Measurements from ENCODE around the gene GCSAML.

GCSAML gene

GRCh38 chr1:247536340-247536739 lies 12.6 kb upstream of the GCSAML start, which contains the start of gene OR2C3:
Gene OR2C3, minus strand, starts transcription at chr1:247536440. Its CDS starts 3,929 bp downstream, at chr1:247532511.
- no peak within 1 kb of the TSS for H2AFZ ChIP-seq (ENCODE audit: low read length, unreplicated experiment)
- H3K27ac ChIP-seq (ENCODE audit: low read depth, low read length), result no peak within 1 kb of the TSS
- H3K36me3 ChIP-seq (ENCODE audit: insufficient read depth, low read length), result no peaks in the 10 kb centered on the region
- no peaks in the 10 kb centered on the region for H3K79me2 ChIP-seq (ENCODE audit: control insufficient read depth, insufficient read depth, low read length, unreplicated experiment)
- H3K4me1 ChIP-seq (ENCODE audit: control insufficient read depth, insufficient read depth, low read length, unreplicated experiment), result no peaks in the 10 kb centered on the region
- no peak within 1 kb of the TSS for H3K4me3 ChIP-seq (ENCODE audit: low read depth, low read length)
- no peaks in the 10 kb centered on the region for H3K27me3 ChIP-seq (ENCODE audit: insufficient read depth, low read length)

GRCh38 chr1:247538561-247538960 lies 10.4 kb upstream of the GCSAML start:
- H3K27me3 ChIP-seq (ENCODE audit: insufficient read depth, low read length), result no peaks in the 10 kb centered on the region
- H3K27ac ChIP-seq (ENCODE audit: low read depth, low read length), result no peak overlapping the region
- H3K36me3 ChIP-seq (ENCODE audit: insufficient read depth, low read length), result no peaks in the 10 kb centered on the region
- no peak overlapping the region for H3K4me3 ChIP-seq (ENCODE audit: low read depth, low read length)
- no peaks in the 10 kb centered on the region for H3K79me2 ChIP-seq (ENCODE audit: control insufficient read depth, insufficient read depth, low read length, unreplicated experiment)
- no peak overlapping the region for H2AFZ ChIP-seq (ENCODE audit: low read length, unreplicated experiment)
- H3K4me1 ChIP-seq (ENCODE audit: control insufficient read depth, insufficient read depth, low read length, unreplicated experiment), result no peaks in the 10 kb centered on the region

GRCh38 chr1:247539215-247539614 lies 9.7 kb upstream of the GCSAML start:
- Histone ChIP-seq H3K27ac (ENCODE audit: low read depth, low read length) (no peak overlapping the region), H3K79me2 (ENCODE audit: control insufficient read depth, insufficient read depth, low read length, unreplicated experiment) (no peaks in the 10 kb centered on the region), H3K36me3 (ENCODE audit: insufficient read depth, low read length) (no peaks in the 10 kb centered on the region), H2AFZ (ENCODE audit: low read length, unreplicated experiment) (no peak overlapping the region), H3K27me3 (ENCODE audit: insufficient read depth, low read length) (no peaks in the 10 kb centered on the region), H3K4me3 (ENCODE audit: low read depth, low read length) (no peak overlapping the region), H3K4me1 (ENCODE audit: control insufficient read depth, insufficient read depth, low read length, unreplicated experiment) (no peaks in the 10 kb centered on the region)

GRCh38 chr1:247540581-247540980 lies 8.4 kb upstream of the GCSAML start:
- Histone ChIP-seq H3K79me2 (ENCODE audit: control insufficient read depth, insufficient read depth, low read length, unreplicated experiment) (no peaks in the 10 kb centered on the region), H2AFZ (ENCODE audit: low read length, unreplicated experiment) (no peak overlapping the region), H3K36me3 (ENCODE audit: insufficient read depth, low read length) (no peaks in the 10 kb centered on the region), H3K27me3 (ENCODE audit: insufficient read depth, low read length) (no peaks in the 10 kb centered on the region), H3K4me1 (ENCODE audit: control insufficient read depth, insufficient read depth, low read length, unreplicated experiment) (no peaks in the 10 kb centered on the region), H3K4me3 (ENCODE audit: low read depth, low read length) (no peak overlapping the region), H3K27ac (ENCODE audit: low read depth, low read length) (no peak overlapping the region)

GRCh38 chr1:247542811-247543210 lies 6.1 kb upstream of the GCSAML start:
- Histone ChIP-seq H3K27me3 (ENCODE audit: insufficient read depth, low read length) (no peaks in the 10 kb centered on the region), H3K36me3 (ENCODE audit: insufficient read depth, low read length) (no peaks in the 10 kb centered on the region), H3K4me1 (ENCODE audit: control insufficient read depth, insufficient read depth, low read length, unreplicated experiment) (no peaks in the 10 kb centered on the region), H3K4me3 (ENCODE audit: low read depth, low read length) (no peak overlapping the region), H3K79me2 (ENCODE audit: control insufficient read depth, insufficient read depth, low read length, unreplicated experiment) (no peaks in the 10 kb centered on the region), H2AFZ (ENCODE audit: low read length, unreplicated experiment) (no peak overlapping the region), H3K27ac (ENCODE audit: low read depth, low read length) (no peak overlapping the region)

GRCh38 chr1:247548092-247548491 lies 842 bp upstream of the GCSAML start:
- Histone ChIP-seq H3K79me2 (ENCODE audit: control insufficient read depth, insufficient read depth, low read length, unreplicated experiment) (no peaks in the 10 kb centered on the region), H3K4me1 (ENCODE audit: control insufficient read depth, insufficient read depth, low read length, unreplicated experiment) (no peaks in the 10 kb centered on the region), H3K4me3 (ENCODE audit: low read depth, low read length) (no peak overlapping the region), H3K27me3 (ENCODE audit: insufficient read depth, low read length) (no peaks in the 10 kb centered on the region), H2AFZ (ENCODE audit: low read length, unreplicated experiment) (no peak overlapping the region), H3K36me3 (ENCODE audit: insufficient read depth, low read length) (no peaks in the 10 kb centered on the region), H3K27ac (ENCODE audit: low read depth, low read length) (no peak overlapping the region)

GRCh38 chr1:247551721-247552120 lies 2.8 kb downstream of the GCSAML start:
- no peaks in the 10 kb centered on the region for H3K36me3 ChIP-seq (ENCODE audit: insufficient read depth, low read length)
- no peaks in the 10 kb centered on the region for H3K27me3 ChIP-seq (ENCODE audit: insufficient read depth, low read length)
- no peaks in the 10 kb centered on the region for H3K4me1 ChIP-seq (ENCODE audit: control insufficient read depth, insufficient read depth, low read length, unreplicated experiment)

GRCh38 chr1:247552231-247552630 lies 3.3 kb downstream of the GCSAML start:
- H3K4me1 ChIP-seq (ENCODE audit: control insufficient read depth, insufficient read depth, low read length, unreplicated experiment), result no peaks in the 10 kb centered on the region
- no peaks in the 10 kb centered on the region for H3K36me3 ChIP-seq (ENCODE audit: insufficient read depth, low read length)
- H3K27ac ChIP-seq (ENCODE audit: low read depth, low read length), result no peak overlapping the region
- no peaks in the 10 kb centered on the region for H3K79me2 ChIP-seq (ENCODE audit: control insufficient read depth, insufficient read depth, low read length, unreplicated experiment)
- no peaks in the 10 kb centered on the region for H3K27me3 ChIP-seq (ENCODE audit: insufficient read depth, low read length)
- H3K4me3 ChIP-seq (ENCODE audit: low read depth, low read length), result no peak overlapping the region
- H2AFZ ChIP-seq (ENCODE audit: low read length, unreplicated experiment), result no peak overlapping the region

More at GRCh38 chr1:247551721-247552120, 2.8 kb downstream of the GCSAML start:
- Histone ChIP-seq H3K27ac (ENCODE audit: low read depth, low read length) (no peak overlapping the region), H2AFZ (ENCODE audit: low read length, unreplicated experiment) (no peak overlapping the region), H3K79me2 (ENCODE audit: control insufficient read depth, insufficient read depth, low read length, unreplicated experiment) (no peaks in the 10 kb centered on the region), H3K4me3 (ENCODE audit: low read depth, low read length) (no peak overlapping the region)

- Histone ChIP-seq H3K79me2 (ENCODE audit: control insufficient read depth, insufficient read depth, low read length, unreplicated experiment) (no peaks in the 10 kb centered on the region), H3K36me3 (ENCODE audit: insufficient read depth, low read length) (no peaks in the 10 kb centered on the region), H3K4me3 (ENCODE audit: low read depth, low read length) (no peak overlapping the region), H2AFZ (ENCODE audit: low read length, unreplicated experiment) (no peak overlapping the region), H3K27ac (ENCODE audit: low read depth, low read length) (no peak overlapping the region), H3K4me1 (ENCODE audit: control insufficient read depth, insufficient read depth, low read length, unreplicated experiment) (no peaks in the 10 kb centered on the region), H3K27me3 (ENCODE audit: insufficient read depth, low read length) (no peaks in the 10 kb centered on the region)
Measured at GRCh38 chr1:247557926-247558674, 9.2 kb downstream of the GCSAML start.

GRCh38 chr1:247561711-247562110 lies 12.8 kb downstream of the GCSAML start:
- H3K4me3 ChIP-seq (ENCODE audit: low read depth, low read length), result no peak overlapping the region
- H3K27ac ChIP-seq (ENCODE audit: low read depth, low read length), result no peak overlapping the region
- no peaks in the 10 kb centered on the region for H3K79me2 ChIP-seq (ENCODE audit: control insufficient read depth, insufficient read depth, low read length, unreplicated experiment)
- no peaks in the 10 kb centered on the region for H3K36me3 ChIP-seq (ENCODE audit: insufficient read depth, low read length)
- no peaks in the 10 kb centered on the region for H3K4me1 ChIP-seq (ENCODE audit: control insufficient read depth, insufficient read depth, low read length, unreplicated experiment)
- no peak overlapping the region for H2AFZ ChIP-seq (ENCODE audit: low read length, unreplicated experiment)
- H3K27me3 ChIP-seq (ENCODE audit: insufficient read depth, low read length), result no peaks in the 10 kb centered on the region

- Histone ChIP-seq H3K4me3 (ENCODE audit: low read depth, low read length) (no peak overlapping the region), H2AFZ (ENCODE audit: low read length, unreplicated experiment) (no peak overlapping the region), H3K27ac (ENCODE audit: low read depth, low read length) (no peak overlapping the region), H3K79me2 (ENCODE audit: control insufficient read depth, insufficient read depth, low read length, unreplicated experiment) (no peaks in the 10 kb centered on the region), H3K27me3 (ENCODE audit: insufficient read depth, low read length) (no peaks in the 10 kb centered on the region), H3K4me1 (ENCODE audit: control insufficient read depth, insufficient read depth, low read length, unreplicated experiment) (no peaks in the 10 kb centered on the region), H3K36me3 (ENCODE audit: insufficient read depth, low read length) (no peaks in the 10 kb centered on the region)
Measured at GRCh38 chr1:247562198-247562597, 13.3 kb downstream of the GCSAML start.

Measured in ACC112 (cell line).